Neuronal stem cell (in vitro differentiated cells): ENCODE data around the gene KLK14.

Experiments used
- DNase-seq: peaks from one replicate; pipeline ENCODE4 v3.0.0-alpha.2; 2013; ENCODE audit warnings: low spot score
- H2AFZ ChIP-seq: one replicate; pipeline ENCODE4 v1.6.1; 2013; ENCODE audit warnings: mild to moderate bottlenecking, low read length, inconsistent platforms
- H2AK5ac ChIP-seq: 2 replicates; pipeline ENCODE4 v1.6.1; 2013; ENCODE audit warnings: low read depth, mild to moderate bottlenecking, inconsistent platforms, low read length, moderate library complexity, mixed read lengths
- H2BK120ac ChIP-seq: 2 replicates; pipeline ENCODE4 v1.6.1; 2013; ENCODE audit warnings: low read depth, mild to moderate bottlenecking, inconsistent platforms, low read length, moderate library complexity, mixed read lengths
- H2BK12ac ChIP-seq: one replicate; pipeline ENCODE4 v1.6.1; 2013; ENCODE audit warnings: low read length, inconsistent platforms
- H2BK15ac ChIP-seq: 2 replicates; pipeline ENCODE4 v1.6.1; 2013; ENCODE audit warnings: mild to moderate bottlenecking, low read length, inconsistent platforms, mixed read lengths
- H2BK5ac ChIP-seq: one replicate; pipeline ENCODE4 v1.6.1; 2013; ENCODE audit warnings: inconsistent platforms, mild to moderate bottlenecking, low read length, moderate library complexity
- H3K14ac ChIP-seq: one replicate; pipeline ENCODE4 v1.6.1; 2013; ENCODE audit warnings: low read length, inconsistent platforms
- H3K18ac ChIP-seq: 2 replicates; pipeline ENCODE4 v1.6.1; 2013; ENCODE audit warnings: low read length, inconsistent platforms
- H3K23ac ChIP-seq: 2 replicates; pipeline ENCODE4 v1.6.1; 2013; ENCODE audit warnings: low read depth, mild to moderate bottlenecking, mixed read lengths, low read length, inconsistent platforms; ENCODE audit not compliant: poor library complexity
- H3K27ac ChIP-seq: replicated peaks from 3 replicates; pipeline ENCODE4 v1.5.1; 2013; ENCODE audit warnings: low read length, inconsistent platforms
- H3K27me3 ChIP-seq, 3 experiments: 2 replicates each; pipeline ENCODE4 v1.6.1; 2013; ENCODE audit warnings: low read length in 3 of 3, mild to moderate bottlenecking in 2 of 3, inconsistent platforms in 1 of 3, low read depth in 1 of 3, mixed read lengths in 1 of 3, moderate library complexity in 1 of 3; ENCODE audit not compliant: control insufficient read depth in 3 of 3, insufficient read depth in 3 of 3
- H3K36me3 ChIP-seq, 2 donors: replicated peaks in 1 of 2; 2 replicates each; pipeline ENCODE4 v1.6.1; 2013; ENCODE audit warnings: low read length in 2 of 2; ENCODE audit not compliant: control insufficient read depth in 2 of 2, insufficient read depth in 2 of 2
- H3K4ac ChIP-seq: 2 replicates; pipeline ENCODE4 v1.6.1; 2013; ENCODE audit warnings: inconsistent platforms, mild to moderate bottlenecking, low read length, moderate library complexity
- H3K4me1 ChIP-seq, 2 donors: 1 replicate in 1 of 2; 2 replicates in 1 of 2; pipeline ENCODE4 v1.6.1; 2013; ENCODE audit warnings: low read length in 2 of 2, low read depth in 1 of 2; ENCODE audit not compliant: control insufficient read depth in 2 of 2, insufficient read depth in 1 of 2
- H3K4me2 ChIP-seq: one replicate; pipeline ENCODE4 v1.6.1; 2013; ENCODE audit warnings: mild to moderate bottlenecking, low read length, inconsistent platforms; ENCODE audit not compliant: insufficient read depth, poor library complexity, severe bottlenecking
- H3K4me3 ChIP-seq, 2 donors: 2 replicates each; pipeline ENCODE4 v1.5.1; 2013; ENCODE audit warnings: low read length in 2 of 2, mild to moderate bottlenecking in 2 of 2, inconsistent platforms in 1 of 2, moderate library complexity in 1 of 2
- H3K79me1 ChIP-seq: one replicate; pipeline ENCODE4 v1.6.1; 2013; ENCODE audit warnings: low read depth, mild to moderate bottlenecking, inconsistent platforms, low read length, moderate library complexity
- H3K9ac ChIP-seq: one replicate; pipeline ENCODE4 v1.6.1; 2013; ENCODE audit warnings: mild to moderate bottlenecking, low read depth, low read length, inconsistent platforms; ENCODE audit not compliant: poor library complexity
- H3K9me3 ChIP-seq, 2 donors: replicated peaks in 1 of 2; 2 replicates each; pipeline versions ENCODE3 to v1.6.1; 2013; ENCODE audit warnings: low read length in 2 of 2, mild to moderate bottlenecking in 2 of 2, inconsistent platforms in 1 of 2, low read depth in 1 of 2, mixed read lengths in 1 of 2, moderate library complexity in 1 of 2; ENCODE audit not compliant: control insufficient read depth in 2 of 2, insufficient read depth in 1 of 2
- H4K8ac ChIP-seq: one replicate; pipeline ENCODE4 v1.6.1; 2013; ENCODE audit warnings: low read depth, mild to moderate bottlenecking, inconsistent platforms, low read length, moderate library complexity
- H4K91ac ChIP-seq: one replicate; pipeline ENCODE4 v1.6.1; 2013; ENCODE audit warnings: low read length, low read depth, mild to moderate bottlenecking, inconsistent platforms; ENCODE audit not compliant: poor library complexity
- WGBS, 2 donors: extraction: QIAGEN DNeasy Blood & Tissue Kit; methylation state at CpG; one replicate each; pipeline ENCODE4 v1.1.7; 2013; ENCODE audit warnings: missing lambda C conversion rate in 2 of 2, mixed read lengths in 1 of 2; ENCODE audit not compliant: insufficient read length in 2 of 2, insufficient replicate concordance in 1 of 2; ENCODE audit errors: extremely low coverage in 2 of 2; 5-methylcytosine and 5-hydroxymethylcytosine counted together

KLK14 gene

GRCh38 chr19:51086153-51086850 is 3.6 kb upstream of the KLK14 start:
- Histone ChIP-seq H2BK12ac (no peak overlapping the region), H3K27ac (no peak overlapping the region), H3K9ac (no peak overlapping the region), H3K23ac (peak overlapping the region; percentile 25), H2AFZ (no peak overlapping the region), H3K18ac (peak overlapping the region; percentile 73), H3K4me2 (no peak overlapping the region), H3K14ac (peak overlapping the region; percentile 27), H2BK120ac (no peak overlapping the region), H3K4me3 (no peak overlapping the region), H2BK5ac (no peak overlapping the region), H4K91ac (no peak overlapping the region), H3K4me1 (no peaks in the 10 kb centered on the region), H3K36me3 (no peaks in the 10 kb centered on the region), H3K27me3 (peaks cover 0 to 36% (median 0%) of the 10 kb centered on the region in 3 experiments), H4K8ac (no peak overlapping the region), H3K9me3 (no peaks in the 10 kb centered on the region), H2BK15ac (no peak overlapping the region), H2AK5ac (no peak overlapping the region), H3K79me1 (peaks cover 1% of the 10 kb centered on the region), H3K4ac (no peak overlapping the region)
- WGBS, 2 donors = 100% methylated on average over 1 of the region's 18 CpGs; no CpG with 5 or more reads in 1 of the 2 donors
- no peak for DNase-seq

- no peak overlapping the region for H4K8ac ChIP-seq
- WGBS, 2 donors = no CpG with 5 or more reads among the region's 7 CpGs
- no peak overlapping the region for H3K4ac ChIP-seq
- no peak overlapping the region for H3K4me3 ChIP-seq
- H3K14ac ChIP-seq = no peak overlapping the region
- peak overlapping the region; percentile 42 for H4K91ac ChIP-seq
- no peak overlapping the region for H2AK5ac ChIP-seq
- H3K79me1 ChIP-seq = peaks cover 1% of the 10 kb centered on the region
- no peaks in the 10 kb centered on the region for H3K4me1 ChIP-seq
- no peak overlapping the region for H3K9ac ChIP-seq
- no peak overlapping the region for H2BK15ac ChIP-seq
- no peak overlapping the region for H3K4me2 ChIP-seq
- H3K9me3 ChIP-seq = no peaks in the 10 kb centered on the region
- H3K36me3 ChIP-seq = no peaks in the 10 kb centered on the region
- peaks cover 0 to 36% (median 0%) of the 10 kb centered on the region in 3 experiments for H3K27me3 ChIP-seq
- DNase-seq = no peak
- no peak overlapping the region for H2BK5ac ChIP-seq
- H2BK12ac ChIP-seq = no peak overlapping the region
- H3K18ac ChIP-seq = no peak overlapping the region
- no peak overlapping the region for H3K23ac ChIP-seq
- H2AFZ ChIP-seq = no peak overlapping the region
- no peak overlapping the region for H3K27ac ChIP-seq
- H2BK120ac ChIP-seq = no peak overlapping the region
Observed at GRCh38 chr19:51084505-51084904, 1.8 kb upstream of the KLK14 start.

DNA sequence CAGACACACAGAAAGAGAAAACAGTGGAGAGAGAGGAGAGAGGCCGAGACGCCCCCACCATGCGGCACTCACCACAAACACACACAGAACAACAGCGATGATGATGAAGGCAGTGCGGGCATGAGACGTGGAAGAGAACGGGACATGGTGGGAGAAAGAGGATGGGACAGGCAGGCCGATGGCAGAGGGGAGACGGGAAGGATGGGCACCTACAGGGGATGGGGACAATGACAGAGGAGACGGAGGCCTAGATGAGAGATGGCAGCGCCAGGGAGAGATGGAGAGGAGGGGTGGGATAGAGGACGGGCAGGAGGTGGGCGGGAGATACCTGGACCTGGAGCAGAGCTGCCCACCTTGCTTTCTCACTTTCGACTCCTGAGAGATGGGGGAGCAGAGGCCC is 1.1 kb upstream of the KLK14 start:
- no peak overlapping the region for H2BK12ac ChIP-seq
- no CpG with 5 or more reads among the region's 14 CpGs for WGBS, 2 donors
- no peaks in the 10 kb centered on the region for H3K4me1 ChIP-seq

DNA sequence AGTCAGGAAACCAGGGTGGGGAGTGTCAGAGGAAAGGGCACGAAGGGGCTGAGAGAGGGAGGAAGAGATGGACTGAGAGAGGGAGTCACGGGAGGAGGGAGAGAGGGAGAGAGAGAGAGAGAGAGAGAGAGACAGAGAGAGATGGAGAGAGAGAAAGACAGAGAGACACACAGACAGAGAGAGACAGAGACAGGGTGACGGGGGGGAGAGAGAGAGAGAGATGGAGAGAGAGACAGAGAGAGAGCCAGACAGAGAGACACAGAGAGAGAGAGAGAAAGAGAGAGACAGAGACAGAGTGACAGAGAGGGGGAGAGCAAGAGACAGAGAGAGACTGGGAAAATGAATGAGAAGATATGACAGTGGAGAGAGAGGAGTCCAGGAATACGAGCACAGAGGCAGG is 494 bp upstream of the KLK14 start:
- H2AK5ac ChIP-seq = no peak overlapping the region
- no peak overlapping the region for H4K91ac ChIP-seq
- no peak overlapping the region for H2BK120ac ChIP-seq
- H3K23ac ChIP-seq = no peak overlapping the region
- no peak overlapping the region for H3K14ac ChIP-seq
- no peaks in the 10 kb centered on the region for H3K9me3 ChIP-seq
- peaks cover 0 to 36% (median 0%) of the 10 kb centered on the region in 3 experiments for H3K27me3 ChIP-seq
- no peak overlapping the region for H3K9ac ChIP-seq
- H3K79me1 ChIP-seq = peaks cover 1% of the 10 kb centered on the region
- H3K4me2 ChIP-seq = no peak overlapping the region
- no peak overlapping the region for H2BK12ac ChIP-seq
- no peaks in the 10 kb centered on the region for H3K4me1 ChIP-seq
- H3K27ac ChIP-seq = no peak overlapping the region
- H3K18ac ChIP-seq = no peak overlapping the region
- DNase-seq = no peak
- H3K4ac ChIP-seq = no peak overlapping the region
- no peak overlapping the region for H2BK15ac ChIP-seq
- no peak overlapping the region for H3K4me3 ChIP-seq
- WGBS, 2 donors = no CpG with 5 or more reads among the region's 4 CpGs
- no peaks in the 10 kb centered on the region for H3K36me3 ChIP-seq
- H2BK5ac ChIP-seq = no peak overlapping the region
- no peak overlapping the region for H4K8ac ChIP-seq
- no peak overlapping the region for H2AFZ ChIP-seq

More for the DNA sequence above, 1.1 kb upstream of the KLK14 start:
- Histone ChIP-seq H4K91ac (no peak overlapping the region), H2AFZ (no peak overlapping the region), H3K4ac (no peak overlapping the region), H4K8ac (no peak overlapping the region), H3K18ac (no peak overlapping the region), H3K9me3 (no peaks in the 10 kb centered on the region), H3K27me3 (peaks cover 0 to 36% (median 0%) of the 10 kb centered on the region in 3 experiments), H3K4me2 (no peak overlapping the region), H2AK5ac (no peak overlapping the region), H2BK15ac (no peak overlapping the region), H2BK120ac (no peak overlapping the region), H3K79me1 (peaks cover 1% of the 10 kb centered on the region), H3K27ac (no peak overlapping the region), H3K9ac (no peak overlapping the region), H3K23ac (no peak overlapping the region), H3K4me3 (no peak overlapping the region), H3K14ac (no peak overlapping the region), H3K36me3 (no peaks in the 10 kb centered on the region), H2BK5ac (no peak overlapping the region)
- no peak for DNase-seq
